Measurements from ENCODE around the gene PAX5.

PAX5 gene

DNA sequence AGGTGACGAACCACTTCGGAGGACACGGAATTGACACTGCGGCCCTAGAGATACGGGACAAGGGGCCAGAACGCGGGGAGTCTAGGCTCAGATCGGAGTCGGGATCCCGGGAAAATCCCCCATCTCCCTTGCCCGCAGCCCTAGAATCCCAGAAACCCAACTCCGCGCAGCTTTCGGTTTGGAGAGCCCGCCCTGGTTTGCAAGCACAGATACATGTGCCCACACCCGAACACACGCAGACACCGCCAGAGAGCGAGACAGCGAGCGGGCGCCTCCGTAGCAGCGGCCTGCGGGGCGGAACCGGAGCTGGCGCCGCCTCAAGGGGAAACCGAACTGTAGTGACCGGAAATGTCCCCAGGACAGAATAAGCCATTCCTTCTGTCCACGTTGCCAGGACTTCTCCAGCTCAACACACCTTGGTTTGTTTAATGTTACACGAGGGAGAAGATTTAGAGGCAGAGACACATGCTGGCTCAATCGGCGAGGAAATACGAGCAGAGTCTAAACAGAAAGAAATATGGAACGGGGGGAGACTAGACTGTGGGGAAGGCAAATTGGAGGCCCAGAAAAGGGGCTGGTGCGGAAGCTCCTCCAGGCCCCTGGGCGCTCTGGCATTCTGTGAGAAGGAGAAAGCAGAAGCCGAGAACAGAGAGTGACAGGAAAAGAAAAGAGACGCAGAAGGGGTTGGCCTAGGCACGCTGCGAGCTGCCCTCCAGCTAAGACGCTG is 2.9 kb upstream of the PAX5 start:
- no peak for DNase-seq

DNA sequence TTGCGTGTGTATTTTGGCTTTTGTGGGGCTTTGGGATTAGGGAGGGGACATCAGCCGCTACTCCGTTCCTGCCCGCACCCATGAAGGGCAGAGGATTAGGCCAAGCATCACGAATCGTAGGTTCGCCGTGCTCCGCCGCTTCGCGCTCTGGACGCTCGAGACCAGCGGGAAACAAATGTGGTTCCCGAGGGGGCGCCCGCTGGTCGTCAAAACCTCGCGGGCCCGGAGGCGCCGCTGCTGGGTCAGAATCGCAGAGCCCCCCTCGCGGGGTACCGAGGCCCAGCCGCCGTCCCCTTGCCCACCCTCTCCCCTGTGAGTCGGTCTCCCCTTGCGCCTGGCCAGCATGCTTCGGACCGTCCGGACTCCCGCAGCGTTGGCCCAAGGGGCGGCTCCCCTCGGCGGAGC is 2.3 kb upstream of the PAX5 start:
- no peak for DNase-seq

DNA sequence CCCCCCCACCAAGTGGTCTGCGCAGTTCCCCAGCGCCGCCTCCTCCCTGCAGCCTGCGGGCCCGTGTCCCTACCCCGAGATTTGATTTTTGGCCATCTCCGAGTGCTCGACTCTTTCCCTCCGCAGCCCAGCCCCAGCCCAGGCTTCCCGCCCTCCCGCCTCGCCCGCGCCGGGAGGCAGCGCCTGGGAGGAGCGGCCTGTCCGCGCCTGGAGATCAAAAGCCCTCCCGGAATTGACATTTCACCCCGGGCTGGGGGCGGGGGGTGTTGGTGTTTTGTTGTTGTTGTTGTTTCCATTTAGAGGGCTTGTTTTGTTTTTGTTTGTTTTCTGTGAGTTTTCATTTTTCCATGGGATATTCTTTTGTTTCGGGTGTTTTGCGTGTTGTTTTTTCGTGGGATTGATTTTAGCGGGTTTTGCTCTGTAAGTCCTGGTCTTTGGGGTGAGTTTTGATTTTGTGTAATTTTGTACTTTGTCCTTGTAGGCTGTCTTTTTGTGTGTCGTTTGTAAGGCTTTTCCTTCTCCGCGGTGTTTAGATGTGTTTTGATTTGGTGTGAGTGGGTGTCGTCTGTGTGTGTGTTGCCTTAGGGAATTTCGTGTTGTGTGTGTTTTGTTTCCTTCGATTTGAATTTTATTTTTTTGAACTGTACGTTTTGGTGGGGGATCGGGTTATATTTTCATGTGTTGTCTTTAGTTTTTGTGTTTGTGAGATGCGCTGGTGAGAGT is 1.7 kb upstream of the PAX5 start:
- no peak for DNase-seq

DNA sequence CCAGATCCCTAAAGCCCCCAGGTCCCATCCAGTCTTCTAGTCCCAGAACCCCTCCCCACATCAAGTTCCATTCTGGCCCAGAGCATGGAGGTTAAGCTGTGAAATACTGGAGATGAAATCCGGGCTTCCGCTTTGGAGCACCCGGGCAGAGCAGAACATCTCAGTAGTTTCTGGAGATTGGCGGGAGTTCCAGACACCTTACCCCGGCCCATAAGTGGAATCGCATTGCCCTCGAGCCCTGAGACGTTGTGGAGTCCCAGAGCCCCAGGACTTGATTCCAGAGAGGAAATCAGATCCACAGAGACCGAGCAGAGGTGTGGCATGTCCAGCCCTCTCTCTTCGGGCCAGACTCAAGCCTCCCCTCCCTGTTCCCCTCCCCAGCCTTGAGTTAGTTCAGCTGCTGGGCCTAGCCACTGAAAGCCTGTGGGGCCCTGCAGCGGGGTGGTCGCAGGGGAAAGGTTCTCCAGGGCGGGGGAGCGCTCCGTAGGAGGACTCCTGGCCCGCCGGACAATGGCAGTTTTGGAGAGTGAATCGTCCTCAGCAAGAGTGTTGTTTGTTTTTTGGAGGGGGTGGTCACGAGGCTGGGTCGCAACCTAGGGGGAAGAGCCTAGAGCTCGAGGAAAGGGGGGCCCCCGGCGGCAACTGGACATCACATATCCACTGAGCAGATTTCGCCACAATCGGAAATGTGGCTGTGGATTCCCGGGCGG is 1.0 kb upstream of the PAX5 start:
- DNase-seq: no peak

DNA sequence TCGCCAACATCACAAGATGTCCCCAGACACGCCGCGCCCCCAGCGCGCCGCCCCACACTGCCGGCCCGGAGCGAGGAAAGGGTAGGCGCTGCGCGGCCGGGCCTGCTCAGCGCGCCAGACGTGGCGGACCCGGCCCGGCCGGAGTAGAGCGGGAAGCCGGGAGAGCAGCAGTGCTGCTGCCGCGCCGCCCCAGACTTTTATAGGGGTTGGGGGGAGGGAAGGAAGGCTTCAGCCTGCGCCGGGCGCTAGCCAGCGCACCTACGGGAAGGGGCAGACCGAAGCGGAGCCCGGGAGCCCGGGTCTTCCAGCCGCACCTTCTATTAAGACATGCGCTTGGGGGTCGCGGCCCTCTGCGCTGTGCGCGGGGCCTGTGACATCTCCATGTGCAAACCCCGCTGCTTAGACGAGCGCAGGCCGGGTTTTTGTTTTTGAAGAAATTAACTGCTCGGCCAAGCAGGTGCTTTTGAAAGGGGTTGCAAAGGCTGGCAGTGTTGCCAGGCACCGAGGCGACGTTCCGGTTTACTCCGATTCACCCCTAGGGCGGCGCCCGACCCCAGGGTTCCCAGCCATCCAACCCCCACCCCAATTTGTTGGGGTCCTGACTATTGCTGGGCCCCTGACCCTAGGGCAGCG is 353 bp upstream of the PAX5 start:
- no peak for DNase-seq

DNA sequence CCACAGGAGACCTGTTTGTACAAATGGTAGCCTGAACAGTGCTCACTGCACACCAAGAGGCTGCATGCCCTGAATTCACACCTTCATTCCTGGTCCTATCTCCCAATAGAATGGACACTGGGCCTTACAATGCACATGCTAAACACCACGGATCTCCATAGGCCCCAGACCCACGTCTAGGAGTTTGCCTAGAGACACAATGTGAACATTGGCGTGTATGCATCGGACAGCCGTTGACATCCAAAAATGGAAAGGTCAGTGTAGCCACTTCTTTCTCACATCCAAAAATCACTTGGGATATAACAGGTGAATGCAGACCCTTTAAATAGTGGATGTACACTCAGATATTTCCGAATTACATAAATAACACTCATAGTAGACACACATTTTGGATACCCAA is 927 bp downstream of the PAX5 start:
- no peak for DNase-seq

DNA sequence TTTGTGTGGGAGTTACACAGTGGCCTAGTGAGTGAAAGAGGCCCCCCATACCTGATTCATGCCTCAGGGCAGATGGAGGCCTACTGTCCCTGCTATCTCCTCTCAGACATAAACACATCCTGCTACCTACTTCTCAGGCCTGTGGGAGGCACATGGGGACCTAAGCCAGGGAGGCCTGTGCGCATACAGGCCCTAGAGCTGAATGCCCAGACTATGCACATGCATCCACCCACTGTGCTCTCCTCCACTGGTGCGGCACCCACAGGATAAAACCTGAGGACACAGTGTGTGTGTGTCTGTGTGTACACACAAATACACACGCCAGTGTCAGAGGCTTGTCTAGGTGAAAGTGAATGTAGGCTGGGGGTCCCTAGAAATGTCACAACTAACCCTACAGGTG is 1.4 kb downstream of the PAX5 start:
- no peak for DNase-seq

DNA sequence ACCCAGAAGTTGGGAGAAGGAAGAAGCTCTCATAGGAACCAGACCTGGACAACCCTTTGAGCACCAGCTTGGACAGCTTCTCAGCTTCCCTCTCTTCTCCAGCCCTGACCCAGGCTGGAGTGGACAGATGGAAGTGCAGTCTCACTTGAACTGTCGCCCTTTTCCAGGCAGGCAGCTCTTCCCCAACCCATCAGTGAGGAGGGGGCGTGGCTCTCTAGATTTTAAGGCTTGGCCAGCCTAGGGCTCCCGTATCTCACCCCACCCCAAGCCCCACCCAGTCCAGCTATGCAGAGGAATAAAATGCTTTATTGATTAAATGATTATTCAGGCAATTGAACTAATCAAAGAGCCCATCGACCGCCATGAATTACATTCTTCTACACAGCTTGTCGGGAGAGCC is 2.2 kb downstream of the PAX5 start:
- DNase-seq: no peak

DNA sequence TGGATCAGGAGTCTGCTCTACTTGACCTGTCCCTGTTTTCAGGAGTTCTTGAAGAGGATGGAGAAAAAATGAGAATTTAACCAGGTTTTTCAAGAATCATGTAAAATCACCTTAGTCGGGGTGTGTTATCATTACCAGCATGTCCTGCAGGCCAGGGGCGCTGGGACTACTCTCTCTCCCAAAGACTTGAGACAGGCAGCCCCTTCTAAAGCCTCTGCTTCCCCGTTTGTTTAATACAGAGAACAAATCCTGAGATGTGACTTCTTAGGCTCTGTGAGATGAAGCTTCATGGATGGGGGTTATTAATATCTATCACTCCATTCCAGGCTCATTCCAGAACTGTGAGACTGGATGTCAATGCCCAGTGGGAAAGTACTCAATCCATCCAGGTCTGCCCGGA is 3.0 kb downstream of the PAX5 start:
- no peak for DNase-seq

DNA sequence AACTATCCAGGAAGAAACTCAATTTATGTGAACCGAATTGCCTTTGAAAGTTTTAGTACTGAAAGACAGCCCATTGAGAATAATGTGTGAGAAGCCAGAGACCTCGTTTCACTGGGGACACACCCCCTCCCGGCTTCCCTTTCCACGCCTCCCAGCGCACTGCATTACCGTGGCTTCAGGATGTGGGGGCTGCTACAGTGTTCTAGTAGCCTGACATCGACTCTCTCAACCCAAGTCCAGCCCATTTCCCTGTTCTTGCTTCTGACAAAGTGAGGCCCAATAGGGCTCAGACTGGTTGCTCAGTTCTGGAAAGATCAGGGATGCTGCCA is 3.5 kb downstream of the PAX5 start:
- no peak for DNase-seq

DNA sequence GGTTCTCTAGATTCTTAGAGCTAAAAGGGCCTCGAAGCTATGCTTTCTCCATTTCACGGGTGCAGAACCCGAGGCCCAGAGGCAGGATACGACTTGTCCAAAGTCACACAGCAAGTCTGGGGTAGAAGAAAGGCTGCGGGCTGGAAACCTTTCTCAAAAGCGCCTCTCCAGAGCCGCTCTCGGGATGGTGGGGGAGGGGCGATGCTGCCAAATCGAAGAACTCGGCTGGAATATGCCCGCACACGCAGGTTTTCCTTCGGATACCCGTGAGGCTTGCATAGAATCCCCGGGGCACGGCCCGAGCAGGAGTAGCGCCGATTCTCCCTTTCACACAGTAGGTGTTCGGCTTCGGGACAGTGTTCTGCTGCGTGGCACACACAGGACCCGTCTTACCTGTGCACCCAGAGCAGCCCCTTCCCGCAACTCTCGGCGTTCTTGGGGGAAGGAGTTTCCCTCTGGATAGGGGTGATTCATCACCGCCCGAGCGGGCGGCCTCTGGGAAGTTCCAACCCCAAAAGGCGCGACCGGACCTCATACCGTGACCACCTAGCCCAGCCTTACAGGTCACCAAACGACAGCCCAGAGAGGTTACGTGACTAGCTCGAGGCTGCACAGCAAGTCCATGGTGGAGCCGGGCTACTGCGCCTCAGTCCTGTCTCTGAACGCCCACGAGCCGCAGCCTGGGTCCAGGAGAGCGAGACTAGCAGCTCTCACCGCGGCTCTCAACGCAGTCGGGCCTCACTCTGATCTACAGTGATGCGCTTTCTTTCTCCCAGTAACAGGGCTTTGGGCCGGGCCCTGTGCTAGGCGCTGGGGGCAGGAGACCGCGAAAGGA is 4.1 kb downstream of the PAX5 start:
- no peak for DNase-seq

DNA sequence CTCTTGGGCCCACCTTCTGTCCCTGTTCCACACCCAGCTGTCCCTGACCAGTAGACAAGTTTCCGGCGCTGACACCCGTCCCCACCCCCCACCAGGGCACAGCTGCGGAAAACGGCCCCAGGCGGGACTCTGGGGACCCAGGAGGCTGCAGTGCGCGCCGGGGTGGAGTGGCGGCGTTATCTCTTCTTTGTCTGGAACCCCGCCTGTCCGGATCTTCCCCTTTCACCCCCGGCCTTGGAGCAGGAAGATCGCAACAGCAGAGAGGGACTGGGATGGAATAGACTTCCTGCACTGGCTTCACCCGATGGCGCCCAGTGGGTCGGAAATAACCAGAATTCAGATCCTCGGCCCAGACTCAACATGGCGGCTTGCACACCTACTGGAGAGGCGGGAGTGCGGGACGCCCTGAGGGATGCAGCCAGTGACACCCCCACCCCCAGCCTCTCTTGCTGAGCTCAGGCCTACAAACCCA is 4.7 kb downstream of the PAX5 start:
- DNase-seq: no peak

DNA sequence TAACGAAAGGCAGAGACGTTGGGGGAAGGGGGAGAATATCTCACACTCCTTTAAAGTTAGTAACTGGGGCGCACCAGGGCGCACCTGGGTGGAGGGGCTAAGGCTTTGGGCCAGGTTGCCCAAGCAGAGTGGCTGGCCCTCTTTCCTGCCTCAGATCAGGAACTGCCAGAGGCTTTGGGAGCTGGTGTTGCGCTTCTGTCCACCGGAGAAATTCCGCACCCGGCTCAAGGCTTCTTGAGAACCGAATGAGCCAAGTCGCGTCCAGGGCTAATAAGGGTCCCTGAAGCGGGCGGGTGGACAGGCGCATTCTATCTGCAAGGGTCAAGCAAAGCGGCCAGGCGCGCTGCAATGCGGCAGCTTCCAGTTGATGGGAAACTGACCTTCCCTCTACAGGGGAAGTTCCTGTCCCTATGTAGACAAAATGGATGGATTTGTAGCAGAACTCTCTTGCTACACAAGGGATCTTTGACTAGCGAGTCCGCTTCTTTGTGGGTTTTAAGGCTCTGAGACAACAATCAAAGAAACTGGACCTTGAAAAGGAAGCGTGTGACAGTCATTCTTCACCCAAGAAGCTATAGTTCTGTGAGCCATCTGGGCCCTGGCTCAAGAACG is 5.5 kb downstream of the PAX5 start:
- DNase-seq: no peak

DNA sequence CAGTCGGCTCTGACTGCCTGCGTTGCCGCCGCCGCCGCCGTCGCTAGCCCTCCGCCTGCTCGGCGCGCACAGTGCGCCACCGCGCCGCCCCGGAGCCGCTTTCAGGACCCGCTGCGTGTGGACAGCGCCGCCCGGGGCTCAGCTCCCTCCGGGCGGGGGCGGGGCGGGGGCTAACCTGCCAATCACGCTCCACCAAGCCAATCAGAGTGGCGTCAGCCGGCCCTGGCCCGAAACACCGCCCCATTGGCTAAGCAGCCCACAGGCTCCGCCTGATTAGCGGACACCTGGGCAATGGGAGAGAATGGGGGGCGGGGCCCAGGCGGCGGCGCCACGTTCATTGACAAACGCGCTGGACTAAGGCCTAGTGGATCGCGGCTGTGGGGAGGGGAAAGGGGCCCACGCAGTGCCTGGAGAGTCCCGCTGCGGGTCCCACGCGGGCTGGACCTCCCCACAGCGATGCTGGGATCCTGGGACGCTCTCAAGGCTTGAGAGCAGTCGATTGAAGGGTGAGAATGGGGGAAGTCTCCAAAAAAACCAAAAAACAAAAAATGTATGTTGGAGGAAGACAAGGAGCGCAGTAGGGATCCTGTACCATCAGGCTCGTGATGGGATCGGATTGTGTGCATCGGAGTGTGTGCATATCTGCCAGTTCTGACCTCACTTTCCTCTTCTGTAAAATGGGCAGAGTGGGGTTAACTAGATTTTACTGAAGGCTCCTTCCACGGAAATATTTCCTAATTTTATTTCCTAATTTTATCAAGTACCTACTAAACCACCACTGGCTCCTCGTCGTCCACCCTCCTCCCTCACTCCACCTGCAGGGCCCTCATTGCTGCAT is 6.3 kb downstream of the PAX5 start:
- no peak for DNase-seq

DNA sequence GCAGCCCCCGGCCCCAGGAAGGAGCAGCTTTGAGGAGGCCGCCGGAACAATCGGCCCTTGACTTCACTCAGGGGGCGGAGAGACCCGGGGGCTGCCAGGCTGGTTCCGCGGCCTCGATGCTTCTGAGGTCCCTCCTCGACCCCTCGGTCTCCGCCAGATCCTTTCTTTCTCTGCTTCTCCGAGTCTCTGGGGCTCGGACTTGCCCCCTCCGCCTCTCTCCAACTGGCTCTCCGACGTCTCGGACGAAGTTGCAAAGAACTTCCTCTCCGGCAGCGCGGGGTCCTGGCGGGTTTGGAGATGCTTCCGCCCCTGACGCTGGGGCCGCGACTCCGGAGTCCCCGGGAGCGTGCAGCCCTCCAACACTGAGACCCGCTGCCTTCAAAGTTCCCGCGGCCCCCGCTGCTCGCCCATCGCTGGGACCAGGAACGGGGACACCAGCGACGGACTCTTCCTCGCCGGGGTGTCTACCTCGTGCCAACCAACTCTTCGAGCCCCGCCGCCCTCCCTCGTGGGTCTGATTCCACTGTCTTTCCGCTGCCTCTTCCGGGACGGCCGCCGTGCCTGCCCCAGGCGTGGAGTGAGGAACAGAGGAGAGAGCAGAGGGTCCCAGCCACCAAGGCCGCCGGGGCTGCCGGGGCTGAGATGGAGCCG is 7.0 kb downstream of the PAX5 start:
- no peak for DNase-seq

DNA sequence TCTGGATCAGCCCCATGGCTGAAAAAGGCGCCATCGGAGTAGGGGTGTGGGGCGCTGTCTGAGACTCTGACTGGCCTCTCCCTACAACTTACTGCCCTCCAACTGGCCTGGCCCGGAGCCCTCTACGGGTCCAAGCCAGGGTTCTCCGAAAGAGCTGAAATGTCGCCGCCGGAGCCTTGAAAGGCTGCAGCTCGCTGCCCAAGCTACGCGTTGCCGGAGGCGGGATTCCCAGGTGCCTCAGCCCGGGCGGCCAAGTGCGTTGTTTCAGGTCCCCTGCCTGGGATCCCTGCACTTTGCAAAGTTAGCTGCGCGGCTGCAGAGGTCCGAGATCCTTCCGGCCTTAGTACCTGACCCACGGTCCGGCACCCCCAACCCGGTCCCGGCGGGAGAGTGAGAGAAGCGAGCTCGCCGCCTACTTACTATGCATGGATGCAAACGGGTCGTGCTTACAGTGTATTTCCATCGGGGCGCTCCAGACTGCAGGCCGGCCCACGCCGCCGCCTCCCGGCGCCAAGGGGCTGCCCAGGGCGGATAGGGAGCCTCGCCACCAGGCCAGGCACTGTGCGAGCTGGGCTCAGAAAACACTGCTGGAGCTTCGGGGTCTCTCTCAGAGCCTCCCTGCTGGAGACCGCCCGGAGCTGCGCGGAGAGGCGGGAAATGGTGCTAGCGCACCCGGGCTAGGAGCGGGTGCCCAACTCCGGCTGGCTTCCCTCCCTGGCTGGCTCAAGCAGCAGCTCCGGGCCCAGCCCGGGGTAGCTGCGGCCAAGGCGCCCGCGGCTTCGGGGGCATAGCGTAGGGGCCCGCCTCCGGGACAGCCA is 7.7 kb downstream of the PAX5 start:
- no peak for DNase-seq

DNA sequence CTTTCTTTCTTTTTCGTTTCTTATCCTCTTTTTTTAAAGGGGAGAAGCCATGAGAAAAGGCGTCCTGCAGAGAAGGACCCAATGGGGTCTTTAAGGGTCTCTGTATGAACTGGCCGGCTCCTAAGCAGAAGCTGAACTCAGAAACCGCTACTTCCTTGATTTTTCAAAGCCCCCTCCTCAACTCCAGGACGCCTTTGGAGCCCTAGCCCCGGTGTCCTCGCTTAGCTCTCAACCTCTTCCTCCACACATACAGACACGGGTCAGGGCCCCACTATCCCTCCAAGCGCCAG is 8.3 kb downstream of the PAX5 start:
- no peak for DNase-seq

DNA sequence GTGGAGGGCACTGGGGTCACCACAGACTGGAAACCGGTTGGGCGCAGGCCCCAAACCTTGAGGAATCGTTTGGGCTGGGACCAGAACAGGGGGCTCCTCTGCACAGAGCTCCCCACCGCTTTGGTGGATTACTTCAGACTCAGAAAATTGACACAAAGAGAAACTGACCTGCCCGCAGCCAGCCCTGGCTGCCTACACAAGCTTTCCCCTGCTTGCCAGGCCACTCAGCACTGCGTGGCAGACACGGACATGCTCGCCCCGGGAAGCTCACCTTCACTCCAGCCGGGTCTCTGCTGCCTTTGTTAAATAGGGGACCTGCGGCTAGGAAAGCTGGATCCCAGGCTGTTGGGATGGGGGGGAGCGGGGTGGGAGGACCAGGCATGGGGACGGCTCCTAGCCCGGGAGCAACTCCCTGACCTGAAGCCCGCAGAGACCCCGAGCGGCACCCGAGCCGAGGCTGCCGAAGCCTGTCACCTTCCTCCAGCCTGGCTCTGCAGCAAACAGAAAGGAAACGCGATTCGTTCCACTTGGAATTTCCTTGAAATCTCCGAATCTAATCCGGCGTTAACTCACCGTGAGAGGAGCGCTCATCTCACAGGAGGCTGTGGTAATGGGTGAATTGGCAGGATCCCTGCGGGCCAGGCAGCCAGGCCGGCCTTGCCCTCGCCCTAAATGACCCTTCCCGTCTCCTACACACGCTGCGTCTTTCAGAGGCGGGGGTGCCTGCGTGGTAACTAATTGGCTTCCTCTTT is 8.8 kb downstream of the PAX5 start:
- DNase-seq: no peak

DNA sequence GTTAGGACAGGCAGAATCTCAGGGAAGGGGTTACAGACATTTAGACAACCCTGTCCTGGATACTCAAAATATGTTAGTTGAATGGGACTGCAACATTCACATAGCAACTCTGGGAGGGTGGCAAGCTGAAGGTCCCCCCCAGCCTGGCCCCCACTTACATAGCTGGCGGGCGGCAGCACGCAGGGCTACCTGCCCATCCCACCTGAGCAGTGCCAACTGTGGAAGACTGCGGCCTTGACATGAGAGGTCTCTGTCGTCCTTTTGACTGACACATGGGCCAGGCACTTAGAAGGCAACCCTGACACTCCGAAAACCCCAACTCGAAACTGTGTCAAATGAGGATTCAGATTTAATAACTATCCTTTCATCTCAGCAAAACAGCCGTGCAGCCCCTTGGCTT is 16.5 kb downstream of the PAX5 start:
- no peak for DNase-seq

Measured in cortex of kidney (tissue), 1 donor.